ENCODE measurements around the gene EMC9. TPM values are rescaled to one million over a fixed set of nuclear protein-coding genes. Genes with fewer than 3 reads are reported as not detected.

Gene EMC9
- total and polyA plus RNA-seq, 4 donors, result 8.6 to 17.8 (median 13.4) TPM

DNA sequence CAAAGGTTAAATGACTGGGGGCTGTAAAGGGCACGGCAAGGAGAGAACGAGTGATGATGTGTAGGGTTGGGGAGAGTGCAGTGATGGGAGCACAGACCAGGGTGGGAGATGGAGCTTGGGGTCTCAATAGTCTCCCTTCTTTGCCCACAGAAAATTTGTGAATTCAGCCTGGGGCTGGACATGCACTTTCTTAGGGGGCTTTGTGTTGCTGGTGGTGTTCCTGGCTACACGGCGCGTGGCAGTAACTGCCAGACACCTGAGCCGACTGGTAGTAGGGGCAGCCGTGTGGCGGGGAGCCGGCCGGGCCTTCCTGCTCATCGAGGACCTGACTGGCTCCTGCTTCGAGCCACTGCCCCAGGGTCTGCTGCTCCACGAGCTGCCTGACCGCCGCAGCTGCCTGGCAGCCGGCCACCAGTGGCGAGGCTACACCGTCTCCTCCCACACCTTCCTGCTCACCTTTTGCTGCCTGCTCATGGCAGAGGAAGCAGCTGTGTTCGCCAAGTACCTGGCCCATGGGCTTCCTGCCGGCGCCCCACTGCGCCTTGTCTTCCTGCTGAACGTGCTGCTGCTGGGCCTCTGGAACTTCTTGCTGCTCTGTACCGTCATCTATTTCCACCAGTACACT, 9.2 kb downstream of the EMC9 start:
- Histone ChIP-seq H3K27me3 (ENCODE audit: control insufficient read depth in 4 of 4, insufficient read depth in 4 of 4, low read length in 3 of 4) (no peaks in the 10 kb centered on the region), H3K9me3 (ENCODE audit: control insufficient read depth in 4 of 4, low read length in 3 of 4) (no peaks in the 10 kb centered on the region), H3K4me1 (ENCODE audit: control insufficient read depth in 4 of 4, insufficient read depth in 4 of 4, low read length in 3 of 4) (peaks cover 10 to 47% (median 37%) of the 10 kb centered on the region in 4 donors), H3K27ac (ENCODE audit: low read depth in 1 of 2, low read length in 2 of 2) (peak overlapping the region; percentile 72 to 83), H3K4me3 (ENCODE audit: low read depth in 1 of 3, low read length in 3 of 3) (peak overlapping the region in 1 of 3 donors; percentile 30), H3K36me3 (ENCODE audit: control insufficient read depth in 4 of 4, insufficient read depth in 3 of 4, low read depth in 1 of 4, low read length in 3 of 4) (no peaks in the 10 kb centered on the region), H3K9ac (ENCODE audit: low read depth in 1 of 2, low read length in 2 of 2) (peak overlapping the region in 1 of 2 donors; percentile 62)
- TF ChIP-seq GABPA (IDR thresholded peaks at IDR 0.05 in 1 of 2, conservative IDR thresholded peaks at IDR 0.05 in 1 of 2) (no peak), TAF1 (conservative IDR thresholded peaks at IDR 0.05) (no peak)
- TF ChIP-seq, protein P1, sequence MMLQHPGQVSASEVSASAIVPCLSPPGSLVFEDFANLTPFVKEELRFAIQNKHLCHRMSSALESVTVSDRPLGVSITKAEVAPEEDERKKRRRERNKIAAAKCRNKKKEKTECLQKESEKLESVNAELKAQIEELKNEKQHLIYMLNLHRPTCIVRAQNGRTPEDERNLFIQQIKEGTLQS (IDR thresholded peaks at IDR 0.05), result no peak
- TF ChIP-seq, protein P2, sequence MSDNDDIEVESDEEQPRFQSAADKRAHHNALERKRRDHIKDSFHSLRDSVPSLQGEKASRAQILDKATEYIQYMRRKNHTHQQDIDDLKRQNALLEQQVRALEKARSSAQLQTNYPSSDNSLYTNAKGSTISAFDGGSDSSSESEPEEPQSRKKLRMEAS (IDR thresholded peaks at IDR 0.05), result no peak
- no peak for DNase-seq (ENCODE audit: low spot score)
- whole genome bisulfite sequencing, result 51% methylated on average over 24 of the region's 24 CpGs

DNA sequence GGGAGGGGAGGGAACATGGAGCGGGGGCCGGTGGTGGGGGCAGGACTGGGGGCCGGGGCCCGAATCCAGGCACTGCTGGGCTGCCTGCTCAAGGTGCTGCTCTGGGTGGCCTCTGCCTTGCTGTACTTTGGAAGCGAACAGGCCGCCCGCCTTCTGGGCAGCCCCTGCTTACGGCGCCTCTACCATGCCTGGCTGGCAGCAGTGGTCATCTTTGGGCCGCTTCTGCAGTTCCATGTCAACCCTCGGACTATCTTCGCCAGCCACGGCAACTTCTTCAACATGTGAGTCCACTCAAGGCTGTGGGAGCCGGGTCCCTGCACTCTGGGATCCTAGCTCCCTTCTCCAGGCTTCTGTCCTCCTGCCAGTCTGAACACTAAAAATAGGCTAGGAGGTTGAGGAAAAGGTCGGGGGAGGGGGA, 9.8 kb downstream of the EMC9 start:
- peak overlapping the region in 1 of 2 donors; percentile 62 for H3K9ac ChIP-seq (ENCODE audit: low read depth in 1 of 2, low read length in 2 of 2)
- no peaks in the 10 kb centered on the region for H3K36me3 ChIP-seq (ENCODE audit: control insufficient read depth in 4 of 4, insufficient read depth in 3 of 4, low read depth in 1 of 4, low read length in 3 of 4)
- whole genome bisulfite sequencing, result 42% methylated on average over 15 of the region's 15 CpGs
- no peaks in the 10 kb centered on the region for H3K27me3 ChIP-seq (ENCODE audit: control insufficient read depth in 4 of 4, insufficient read depth in 4 of 4, low read length in 3 of 4)
- H3K4me1 ChIP-seq (ENCODE audit: control insufficient read depth in 4 of 4, insufficient read depth in 4 of 4, low read length in 3 of 4), result peaks cover 7 to 40% (median 31%) of the 10 kb centered on the region in 4 donors
- H3K9me3 ChIP-seq (ENCODE audit: control insufficient read depth in 4 of 4, low read length in 3 of 4), result no peaks in the 10 kb centered on the region
- TF ChIP-seq YY1 (IDR thresholded peaks at IDR 0.05) (no peak), FOXA1 (IDR thresholded peaks at IDR 0.05) (no peak), RAD21 (IDR thresholded peaks at IDR 0.05) (no peak), GABPA (IDR thresholded peaks at IDR 0.05 in 1 of 2, conservative IDR thresholded peaks at IDR 0.05 in 1 of 2) (no peak), HNF4A (conservative IDR thresholded peaks at IDR 0.05) (no peak), EGR1 (IDR thresholded peaks at IDR 0.05; ENCODE audit: low read depth in 2 of 2) (no peak), SP1 (IDR thresholded peaks at IDR 0.05) (no peak), RXRA (IDR thresholded peaks at IDR 0.05) (no peak), JUND (IDR thresholded peaks at IDR 0.05) (no peak)
- TF ChIP-seq, protein P3, sequence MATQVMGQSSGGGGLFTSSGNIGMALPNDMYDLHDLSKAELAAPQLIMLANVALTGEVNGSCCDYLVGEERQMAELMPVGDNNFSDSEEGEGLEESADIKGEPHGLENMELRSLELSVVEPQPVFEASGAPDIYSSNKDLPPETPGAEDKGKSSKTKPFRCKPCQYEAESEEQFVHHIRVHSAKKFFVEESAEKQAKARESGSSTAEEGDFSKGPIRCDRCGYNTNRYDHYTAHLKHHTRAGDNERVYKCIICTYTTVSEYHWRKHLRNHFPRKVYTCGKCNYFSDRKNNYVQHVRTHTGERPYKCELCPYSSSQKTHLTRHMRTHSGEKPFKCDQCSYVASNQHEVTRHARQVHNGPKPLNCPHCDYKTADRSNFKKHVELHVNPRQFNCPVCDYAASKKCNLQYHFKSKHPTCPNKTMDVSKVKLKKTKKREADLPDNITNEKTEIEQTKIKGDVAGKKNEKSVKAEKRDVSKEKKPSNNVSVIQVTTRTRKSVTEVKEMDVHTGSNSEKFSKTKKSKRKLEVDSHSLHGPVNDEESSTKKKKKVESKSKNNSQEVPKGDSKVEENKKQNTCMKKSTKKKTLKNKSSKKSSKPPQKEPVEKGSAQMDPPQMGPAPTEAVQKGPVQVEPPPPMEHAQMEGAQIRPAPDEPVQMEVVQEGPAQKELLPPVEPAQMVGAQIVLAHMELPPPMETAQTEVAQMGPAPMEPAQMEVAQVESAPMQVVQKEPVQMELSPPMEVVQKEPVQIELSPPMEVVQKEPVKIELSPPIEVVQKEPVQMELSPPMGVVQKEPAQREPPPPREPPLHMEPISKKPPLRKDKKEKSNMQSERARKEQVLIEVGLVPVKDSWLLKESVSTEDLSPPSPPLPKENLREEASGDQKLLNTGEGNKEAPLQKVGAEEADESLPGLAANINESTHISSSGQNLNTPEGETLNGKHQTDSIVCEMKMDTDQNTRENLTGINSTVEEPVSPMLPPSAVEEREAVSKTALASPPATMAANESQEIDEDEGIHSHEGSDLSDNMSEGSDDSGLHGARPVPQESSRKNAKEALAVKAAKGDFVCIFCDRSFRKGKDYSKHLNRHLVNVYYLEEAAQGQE (IDR thresholded peaks at IDR 0.05), result no peak
- TF ChIP-seq, protein P4, sequence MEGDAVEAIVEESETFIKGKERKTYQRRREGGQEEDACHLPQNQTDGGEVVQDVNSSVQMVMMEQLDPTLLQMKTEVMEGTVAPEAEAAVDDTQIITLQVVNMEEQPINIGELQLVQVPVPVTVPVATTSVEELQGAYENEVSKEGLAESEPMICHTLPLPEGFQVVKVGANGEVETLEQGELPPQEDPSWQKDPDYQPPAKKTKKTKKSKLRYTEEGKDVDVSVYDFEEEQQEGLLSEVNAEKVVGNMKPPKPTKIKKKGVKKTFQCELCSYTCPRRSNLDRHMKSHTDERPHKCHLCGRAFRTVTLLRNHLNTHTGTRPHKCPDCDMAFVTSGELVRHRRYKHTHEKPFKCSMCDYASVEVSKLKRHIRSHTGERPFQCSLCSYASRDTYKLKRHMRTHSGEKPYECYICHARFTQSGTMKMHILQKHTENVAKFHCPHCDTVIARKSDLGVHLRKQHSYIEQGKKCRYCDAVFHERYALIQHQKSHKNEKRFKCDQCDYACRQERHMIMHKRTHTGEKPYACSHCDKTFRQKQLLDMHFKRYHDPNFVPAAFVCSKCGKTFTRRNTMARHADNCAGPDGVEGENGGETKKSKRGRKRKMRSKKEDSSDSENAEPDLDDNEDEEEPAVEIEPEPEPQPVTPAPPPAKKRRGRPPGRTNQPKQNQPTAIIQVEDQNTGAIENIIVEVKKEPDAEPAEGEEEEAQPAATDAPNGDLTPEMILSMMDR (IDR thresholded peaks at IDR 0.05; ENCODE audit: low read depth, low read length, missing input control), result no peak
- H3K4me3 ChIP-seq (ENCODE audit: low read depth in 1 of 3, low read length in 3 of 3), result peak overlapping the region in 1 of 3 donors; percentile 30
- DNase-seq (ENCODE audit: low spot score), result no peak
- peak overlapping the region; percentile 72 to 83 for H3K27ac ChIP-seq (ENCODE audit: low read depth in 1 of 2, low read length in 2 of 2)

Data from liver (tissue), 9 donors.